ENCODE measurements around the gene COLEC11.

COLEC11 gene

GRCh38 chr2:3664925-3665324 lies 70.0 kb downstream of the COLEC11 start:
- H3K4me3 ChIP-seq (ENCODE audit: low read length): no peak overlapping the region
- peak; percentile 39 for DNase-seq (ENCODE audit: low read depth)
- TF ChIP-seq, protein P1, sequence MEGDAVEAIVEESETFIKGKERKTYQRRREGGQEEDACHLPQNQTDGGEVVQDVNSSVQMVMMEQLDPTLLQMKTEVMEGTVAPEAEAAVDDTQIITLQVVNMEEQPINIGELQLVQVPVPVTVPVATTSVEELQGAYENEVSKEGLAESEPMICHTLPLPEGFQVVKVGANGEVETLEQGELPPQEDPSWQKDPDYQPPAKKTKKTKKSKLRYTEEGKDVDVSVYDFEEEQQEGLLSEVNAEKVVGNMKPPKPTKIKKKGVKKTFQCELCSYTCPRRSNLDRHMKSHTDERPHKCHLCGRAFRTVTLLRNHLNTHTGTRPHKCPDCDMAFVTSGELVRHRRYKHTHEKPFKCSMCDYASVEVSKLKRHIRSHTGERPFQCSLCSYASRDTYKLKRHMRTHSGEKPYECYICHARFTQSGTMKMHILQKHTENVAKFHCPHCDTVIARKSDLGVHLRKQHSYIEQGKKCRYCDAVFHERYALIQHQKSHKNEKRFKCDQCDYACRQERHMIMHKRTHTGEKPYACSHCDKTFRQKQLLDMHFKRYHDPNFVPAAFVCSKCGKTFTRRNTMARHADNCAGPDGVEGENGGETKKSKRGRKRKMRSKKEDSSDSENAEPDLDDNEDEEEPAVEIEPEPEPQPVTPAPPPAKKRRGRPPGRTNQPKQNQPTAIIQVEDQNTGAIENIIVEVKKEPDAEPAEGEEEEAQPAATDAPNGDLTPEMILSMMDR (IDR thresholded peaks at IDR 0.05; ENCODE audit: insufficient read depth, low read depth, low read length, missing control alignments): no peak

DNA sequence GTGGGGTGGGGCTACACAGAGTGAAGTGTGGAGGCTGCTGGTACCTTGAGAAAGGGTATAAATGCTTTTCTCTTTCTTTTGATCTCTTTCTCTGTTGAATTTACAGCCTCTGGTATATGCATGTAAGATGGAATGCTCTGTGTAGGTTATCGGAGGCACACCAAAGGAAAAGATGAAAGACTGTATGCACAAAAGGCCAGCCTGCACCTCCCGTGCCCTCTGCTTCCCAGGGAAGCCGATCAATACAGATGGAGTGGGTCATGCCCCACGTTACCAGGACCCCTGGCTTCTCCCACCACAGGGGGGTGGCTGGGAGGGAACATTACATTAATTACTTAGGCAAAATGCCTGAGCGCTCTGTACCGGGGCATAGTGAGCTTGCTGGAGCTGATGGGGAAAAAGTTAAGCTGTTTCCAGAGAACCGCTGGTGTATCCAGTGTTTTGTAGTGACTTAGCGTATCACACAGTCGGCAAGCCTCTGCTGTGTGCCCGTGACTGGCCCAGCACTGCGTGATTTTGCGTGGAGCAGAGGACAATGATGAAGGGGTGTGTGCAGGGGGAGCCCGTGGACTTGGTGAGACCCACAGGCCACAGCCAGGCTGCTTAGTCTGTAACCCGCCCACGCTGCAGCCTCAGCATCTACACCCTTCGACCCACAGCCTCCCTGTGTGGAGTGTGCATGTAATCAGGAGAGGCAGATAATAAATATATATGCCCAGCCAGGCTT lies 71.1 kb downstream of the COLEC11 start:
- H3K4me3 ChIP-seq (ENCODE audit: low read length): no peak overlapping the region
- TF ChIP-seq, protein P1 (IDR thresholded peaks at IDR 0.05; ENCODE audit: insufficient read depth, low read depth, low read length, missing control alignments): no peak
- no peak for DNase-seq (ENCODE audit: low read depth)

GRCh38 chr2:3666613-3666975 lies 71.7 kb downstream of the COLEC11 start:
- no peak overlapping the region for H3K4me3 ChIP-seq (ENCODE audit: low read length)
- DNase-seq (ENCODE audit: low read depth): no peak
- TF ChIP-seq, protein P1 (IDR thresholded peaks at IDR 0.05; ENCODE audit: insufficient read depth, low read depth, low read length, missing control alignments): no peak

- H3K4me3 ChIP-seq (ENCODE audit: low read length): no peak overlapping the region
- TF ChIP-seq, protein P1 (IDR thresholded peaks at IDR 0.05; ENCODE audit: insufficient read depth, low read depth, low read length, missing control alignments): no peak
- DNase-seq (ENCODE audit: low read depth): no peak
Observed at GRCh38 chr2:3667151-3667631, 72.3 kb downstream of the COLEC11 start.

- H3K4me3 ChIP-seq (ENCODE audit: low read length): no peak overlapping the region
- TF ChIP-seq, protein P1 (IDR thresholded peaks at IDR 0.05; ENCODE audit: insufficient read depth, low read depth, low read length, missing control alignments): no peak
- no peak for DNase-seq (ENCODE audit: low read depth)
Observed at GRCh38 chr2:3669656-3670055, 74.7 kb downstream of the COLEC11 start.

GRCh38 chr2:3670376-3670775 lies 75.5 kb downstream of the COLEC11 start:
- no peak overlapping the region for H3K4me3 ChIP-seq (ENCODE audit: low read length)
- no peak for DNase-seq (ENCODE audit: low read depth)
- TF ChIP-seq, protein P1 (IDR thresholded peaks at IDR 0.05; ENCODE audit: insufficient read depth, low read depth, low read length, missing control alignments): no peak

DNA sequence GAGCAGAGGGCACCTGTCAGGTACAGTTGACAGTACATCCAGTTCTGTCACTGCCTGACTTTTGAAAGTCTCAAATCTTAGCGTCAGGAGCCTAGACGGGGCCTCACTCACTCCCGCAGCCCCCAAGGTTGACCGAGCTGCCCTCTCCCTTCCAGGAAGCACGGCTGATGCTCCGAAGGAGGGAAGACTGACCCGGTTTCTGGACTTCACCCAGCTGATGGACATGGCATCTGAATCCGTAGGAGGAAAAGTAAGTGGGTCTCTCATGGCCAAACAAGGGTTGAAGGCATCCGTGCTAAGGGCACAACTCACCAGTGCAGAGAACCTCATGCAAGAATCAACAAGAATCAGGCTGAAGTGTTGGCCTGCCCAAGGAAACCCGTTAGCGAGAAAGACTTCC lies 76.0 kb downstream of the COLEC11 start:
- TF ChIP-seq, protein P1 (IDR thresholded peaks at IDR 0.05; ENCODE audit: insufficient read depth, low read depth, low read length, missing control alignments): no peak
- DNase-seq (ENCODE audit: low read depth): no peak
- H3K4me3 ChIP-seq (ENCODE audit: low read length): no peak overlapping the region

Measured in epithelial cell of esophagus (primary cell).